ENCODE data around the gene PPP1R9B.

PPP1R9B gene

GRCh38 chr17:50103941-50104340 lies 46.5 kb downstream of the PPP1R9B start:
- DNase-seq = no peak

DNA sequence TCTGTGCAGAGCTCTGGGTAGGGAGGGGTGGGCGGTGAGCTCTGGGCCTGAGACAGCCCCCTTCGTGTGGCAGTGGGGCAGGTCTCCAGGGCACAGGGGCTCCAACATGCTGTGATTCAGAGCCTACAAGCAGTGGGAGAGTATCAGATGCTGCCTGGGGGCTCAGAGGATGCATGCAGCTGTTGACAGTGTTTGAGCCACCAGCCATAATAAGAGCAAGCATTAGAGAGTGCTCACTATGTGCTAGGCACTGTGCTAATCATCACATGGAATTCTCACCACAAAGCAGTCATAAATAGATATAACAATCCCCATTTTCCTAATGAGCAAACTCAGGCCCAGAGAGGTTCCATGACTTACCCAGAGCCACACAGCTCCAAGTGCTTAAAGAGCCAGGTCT lies 47.2 kb downstream of the PPP1R9B start:
- DNase-seq = no peak

DNA sequence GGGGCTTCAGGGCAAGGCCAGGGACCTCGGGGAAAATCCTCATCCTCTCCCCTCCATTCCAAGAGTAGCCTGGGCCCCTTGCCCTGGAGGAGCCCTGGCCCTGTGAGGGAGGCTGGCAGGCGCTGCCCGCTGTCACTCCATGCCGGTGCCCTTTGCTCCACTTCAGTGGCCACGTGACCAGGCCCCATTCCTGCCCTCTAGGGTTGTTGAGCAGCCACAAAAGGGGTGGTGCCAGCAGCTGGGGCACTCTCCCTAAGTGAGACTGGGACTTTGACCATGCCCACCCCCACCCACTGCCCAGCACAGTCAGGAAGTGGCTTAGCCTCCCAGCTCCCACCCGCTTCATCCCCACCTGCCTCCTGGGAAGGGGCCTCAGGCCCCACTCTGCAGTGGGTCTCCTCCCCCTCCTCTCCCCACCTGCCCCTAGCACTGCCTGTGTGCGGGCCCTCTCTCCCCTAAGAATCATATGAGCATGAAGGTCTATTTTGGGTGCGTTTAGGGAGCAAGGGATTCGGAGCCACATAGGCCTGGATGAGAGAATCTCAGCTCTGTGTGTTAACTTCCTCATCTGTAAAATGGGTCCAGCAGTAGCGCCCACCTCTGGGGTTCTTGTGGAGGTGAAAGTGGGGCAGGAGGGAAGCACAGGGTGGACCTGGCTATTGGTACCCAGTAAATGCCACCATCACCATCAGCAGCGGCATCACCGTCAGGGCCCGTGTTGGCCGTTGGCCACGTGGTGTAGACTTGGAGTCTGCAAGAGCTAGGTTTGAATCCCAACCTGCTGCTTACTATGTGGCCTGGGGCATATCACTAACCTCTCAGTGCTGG lies 48.1 kb downstream of the PPP1R9B start:
- DNase-seq = no peak

DNA sequence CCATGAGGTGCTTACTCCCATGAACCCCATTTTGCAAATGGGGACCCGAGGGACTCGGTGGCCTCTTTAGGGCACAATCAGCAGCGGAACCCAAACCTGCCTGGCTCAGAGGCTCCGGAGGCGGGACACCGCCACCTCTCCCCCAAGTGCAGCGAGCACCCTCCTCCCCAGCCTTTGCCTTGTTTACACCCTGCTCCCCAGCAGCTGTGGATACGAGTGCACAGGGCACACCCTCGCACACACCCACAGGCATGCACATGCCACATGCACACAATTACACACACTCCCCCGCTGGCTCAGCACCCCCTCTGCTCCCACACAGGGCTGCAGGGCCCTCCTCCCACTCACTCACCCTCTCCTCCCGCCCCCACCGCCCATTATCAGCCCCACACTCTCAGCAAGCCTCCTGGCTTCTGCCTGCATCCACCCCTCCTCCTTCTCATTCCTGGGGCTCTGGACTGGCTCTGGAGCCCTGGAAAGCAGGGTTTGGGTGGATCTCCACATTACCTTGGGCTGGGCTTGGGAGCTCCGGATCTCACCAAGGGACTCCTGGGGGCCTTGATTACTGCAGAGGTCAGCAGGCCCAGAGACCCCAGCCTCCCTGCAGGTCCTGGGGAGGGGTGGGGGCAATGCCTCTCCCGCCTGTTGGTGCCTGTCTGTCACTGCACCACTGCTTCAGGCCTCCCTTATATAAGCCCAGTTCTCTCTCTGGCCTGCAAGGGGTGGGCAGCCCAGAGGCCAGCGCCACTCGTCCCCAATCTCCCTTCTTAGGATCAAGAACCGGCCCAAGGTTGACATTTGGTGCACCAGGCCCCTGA lies 48.9 kb downstream of the PPP1R9B start:
- no peak for DNase-seq

DNA sequence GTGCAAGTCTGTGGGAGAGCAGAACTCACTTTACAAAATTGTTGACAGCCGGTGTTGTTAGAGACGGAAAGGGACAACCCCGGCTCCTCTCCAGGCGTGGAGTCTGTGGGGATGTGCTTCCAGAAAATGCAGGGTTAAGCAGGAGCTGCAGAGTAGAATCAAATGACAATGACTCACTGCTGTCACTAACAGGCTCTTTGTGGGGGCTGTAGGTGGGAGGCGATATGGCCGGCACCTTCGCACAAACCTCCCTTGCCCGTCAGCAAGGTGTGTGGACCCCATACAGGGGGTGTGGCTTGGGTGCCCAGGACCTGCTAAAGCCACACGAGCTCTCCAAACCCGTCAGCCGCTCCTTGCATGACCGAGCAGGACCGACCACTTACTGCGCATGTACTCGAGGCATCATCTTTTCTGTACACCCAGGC lies 49.5 kb downstream of the PPP1R9B start:
- DNase-seq = no peak

DNA sequence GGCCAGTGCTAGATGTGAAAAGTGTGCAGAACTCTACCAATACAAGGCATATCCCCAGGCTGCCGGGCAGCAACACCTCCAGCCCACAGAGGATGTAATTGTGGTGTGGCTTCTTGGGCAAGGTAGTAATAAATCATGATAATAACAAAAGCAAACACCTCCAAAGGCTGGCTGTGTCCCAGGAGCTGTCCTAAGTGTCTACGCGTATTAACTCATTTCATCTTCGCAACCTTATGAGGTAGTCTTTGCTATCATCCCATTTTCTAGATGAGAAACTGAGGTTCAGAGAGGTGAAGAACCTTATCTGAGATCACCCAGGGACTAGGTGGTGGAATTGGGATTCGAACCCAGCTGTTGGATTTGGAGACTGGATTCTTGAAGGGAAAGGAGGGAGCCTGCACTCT lies 50.0 kb downstream of the PPP1R9B start:
- no peak for DNase-seq

DNA sequence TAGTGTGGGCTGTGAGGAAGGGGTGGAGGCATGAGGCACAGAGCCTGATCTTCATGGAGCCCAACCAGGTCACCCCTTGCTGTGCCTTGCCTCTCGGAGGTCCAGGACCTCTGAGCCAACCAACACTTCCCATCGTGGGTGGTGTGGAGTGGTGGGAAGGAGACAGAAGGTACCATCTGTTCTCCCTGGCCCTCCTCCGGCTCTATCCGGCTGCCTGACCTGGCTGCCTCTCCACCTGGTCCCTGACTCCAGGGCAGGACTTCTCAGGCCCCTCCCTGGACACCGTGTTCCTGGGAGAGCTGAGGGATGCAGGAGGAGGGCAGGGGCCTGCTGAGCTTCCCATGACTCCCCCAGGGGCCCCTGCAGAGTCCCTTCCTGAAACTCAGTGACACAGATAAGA lies 51.5 kb downstream of the PPP1R9B start:
- DNase-seq = no peak

DNA sequence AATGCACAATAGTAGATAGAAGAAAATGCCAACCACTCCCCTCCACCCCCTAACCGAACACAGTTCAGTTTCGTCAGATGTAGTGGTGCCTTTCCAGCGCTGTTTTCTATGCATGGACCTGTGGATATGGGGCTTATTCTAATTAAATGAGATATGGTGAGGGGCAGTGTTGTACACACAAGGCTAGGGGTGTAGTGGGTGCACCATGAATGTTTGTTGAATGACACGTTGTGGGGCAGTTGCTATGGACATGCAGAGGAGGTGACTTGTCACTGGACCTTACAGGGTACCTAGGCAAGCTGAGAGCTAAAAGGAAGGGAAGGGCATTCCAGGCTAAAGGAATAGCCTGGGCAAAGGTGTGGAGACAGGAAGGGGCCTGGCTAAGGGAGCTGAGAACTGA lies 51.9 kb downstream of the PPP1R9B start:
- DNase-seq = no peak

DNA sequence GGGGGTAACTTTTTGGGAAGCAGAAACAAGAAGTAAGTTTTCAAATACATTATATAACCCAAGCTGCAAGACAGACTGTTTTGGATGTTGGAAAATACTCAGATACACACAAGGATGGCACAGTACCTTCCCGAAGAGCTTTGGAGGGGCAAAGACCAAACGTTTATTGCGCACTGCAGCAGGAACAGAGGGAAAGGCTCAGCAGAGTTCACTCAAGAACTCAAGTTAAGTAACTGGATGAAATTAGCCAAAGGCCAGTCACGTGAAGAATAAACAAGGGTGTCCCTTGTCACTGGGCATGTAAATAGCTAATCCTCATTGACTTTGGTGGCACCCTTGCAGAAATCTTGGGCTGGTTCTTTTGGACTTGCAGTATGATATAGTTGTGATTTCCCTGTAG lies 52.6 kb downstream of the PPP1R9B start:
- DNase-seq = no peak

GRCh38 chr17:50097455-50097854 lies 53.0 kb downstream of the PPP1R9B start:
- DNase-seq = no peak

GRCh38 chr17:50096758-50097157 lies 53.7 kb downstream of the PPP1R9B start:
- no peak for DNase-seq

- no peak for DNase-seq
Measured at GRCh38 chr17:50096092-50096491, 54.4 kb downstream of the PPP1R9B start.

GRCh38 chr17:50095626-50096037 lies 54.8 kb downstream of the PPP1R9B start:
- DNase-seq = no peak

DNA sequence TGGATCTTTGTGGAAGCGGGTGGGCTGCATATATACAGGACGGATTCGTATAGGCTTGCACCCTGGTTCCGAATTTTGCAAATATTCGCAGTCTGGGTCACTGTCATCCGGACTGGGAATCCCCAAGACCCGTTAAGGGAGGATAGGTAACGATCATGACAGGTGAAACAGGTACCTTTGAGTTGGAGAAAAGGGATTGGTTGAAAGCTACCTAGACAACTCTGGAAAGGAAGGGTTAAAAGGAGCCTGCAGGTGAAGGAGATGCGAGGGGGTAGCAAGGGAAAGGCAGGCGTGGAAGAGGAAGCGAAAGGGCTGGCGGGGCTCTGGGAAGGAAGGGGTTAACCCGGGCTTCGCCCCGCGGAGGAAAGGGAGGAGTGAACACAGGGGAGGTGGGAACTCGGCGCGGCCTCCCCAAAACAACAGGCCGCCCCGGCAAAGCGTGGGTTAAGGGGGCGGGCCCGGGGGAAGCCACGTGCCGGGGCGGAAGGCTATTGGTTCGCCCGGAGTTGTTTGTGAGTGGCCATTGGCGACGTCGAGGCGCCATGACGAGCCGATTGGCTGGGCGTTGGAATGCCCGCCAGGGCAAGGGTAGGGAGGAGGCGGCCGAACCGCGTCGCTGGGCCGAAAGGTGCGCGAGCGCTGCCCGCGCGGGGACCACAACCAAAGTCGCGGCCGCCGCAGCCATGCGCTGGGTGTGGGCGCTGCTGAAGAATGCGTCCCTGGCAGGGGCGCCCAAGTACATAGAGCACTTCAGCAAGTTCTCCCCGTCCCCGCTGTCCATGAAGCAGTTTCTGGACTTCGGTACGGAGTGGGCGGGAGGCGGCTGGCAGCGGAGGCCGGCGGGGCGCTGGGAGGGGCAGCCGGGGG lies 55.5 kb downstream of the PPP1R9B start, which contains the start of gene PDK2:
Gene PDK2, plus strand, starts transcription at position 599 of the 867 bp plus-strand sequence. Its CDS starts 85 bp downstream, at position 684.
- peak; percentile 92 for DNase-seq

DNA sequence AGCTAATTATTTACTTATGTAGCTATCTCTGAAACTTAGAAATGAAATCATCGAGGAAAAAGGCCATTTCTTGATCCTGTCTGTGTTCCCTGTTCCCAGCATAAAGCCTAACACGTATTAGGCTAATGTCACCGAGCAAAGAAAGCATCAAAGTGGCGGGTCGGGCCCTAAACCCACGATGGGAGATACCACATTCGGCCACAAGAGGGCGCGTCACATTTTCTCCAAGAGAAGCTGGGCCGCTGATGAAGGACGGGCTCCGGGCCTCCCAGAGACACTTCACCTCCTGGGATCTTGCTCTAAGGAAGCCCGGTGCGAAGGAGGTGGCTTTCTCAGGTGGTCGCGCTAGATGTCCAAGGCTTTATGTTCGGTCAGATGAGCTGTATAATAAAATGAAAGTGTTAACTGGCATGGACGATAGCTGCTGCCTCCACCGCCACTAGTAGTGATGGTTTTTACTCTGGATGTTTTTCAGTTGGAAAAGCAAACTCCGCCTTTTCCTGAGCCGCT lies 56.2 kb downstream of the PPP1R9B start:
- DNase-seq = peak; percentile 94

DNA sequence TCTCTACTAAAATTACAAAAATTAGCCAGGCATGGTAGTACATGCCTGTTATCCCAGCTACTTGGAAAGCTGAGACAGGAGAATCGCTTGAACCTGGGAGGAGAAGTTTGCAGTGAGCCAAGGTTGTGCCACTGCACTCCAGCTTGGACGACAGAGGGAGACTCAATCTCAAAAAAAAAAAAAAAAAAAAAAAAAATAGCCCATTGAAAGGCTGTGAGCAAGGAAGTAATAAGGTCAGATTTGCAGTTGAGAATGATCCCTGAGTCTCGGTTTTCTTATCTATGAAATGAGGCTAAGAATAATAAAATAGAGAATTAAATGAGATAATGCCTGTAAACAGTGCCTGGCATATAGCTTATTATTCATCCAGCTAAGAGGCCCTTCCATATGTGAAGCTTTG lies 56.7 kb downstream of the PPP1R9B start:
- DNase-seq = no peak

DNA sequence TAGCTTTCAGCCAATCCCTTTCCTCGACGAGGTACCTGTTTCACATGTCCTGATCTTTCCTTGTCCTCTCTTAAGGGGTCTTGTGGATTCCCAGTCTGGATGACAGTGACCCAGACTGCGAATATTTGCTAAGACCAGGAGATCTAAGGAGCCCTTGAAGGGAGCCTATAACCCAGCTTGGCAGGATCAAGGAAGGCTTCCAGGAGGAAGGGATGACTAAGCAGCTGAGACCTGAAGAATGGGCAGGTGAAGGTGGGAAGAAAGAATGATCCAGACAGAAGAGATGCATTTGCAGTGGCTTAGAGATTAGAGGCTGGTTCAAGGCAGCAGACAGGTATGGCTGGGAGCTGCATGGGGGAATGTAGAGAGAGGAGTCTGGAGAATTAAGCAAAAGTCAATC lies 57.2 kb downstream of the PPP1R9B start:
- no peak for DNase-seq

DNA sequence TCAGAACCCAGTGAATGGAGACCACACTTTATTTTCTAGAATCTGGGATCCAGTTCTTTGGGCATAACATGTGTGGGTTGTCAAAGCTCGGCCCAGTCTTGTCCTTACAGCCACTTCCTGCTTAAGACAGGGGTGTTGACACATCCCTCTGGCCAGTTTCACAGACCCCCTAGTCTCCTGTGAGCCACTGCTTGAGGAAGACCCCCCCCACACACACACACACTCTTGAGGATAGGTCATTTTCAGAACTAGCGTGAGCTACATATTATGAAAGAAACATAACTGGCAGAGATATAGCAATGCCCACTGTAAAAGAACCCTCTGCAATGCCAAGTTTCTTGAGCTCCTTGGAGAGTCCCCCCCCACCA lies 58.6 kb downstream of the PPP1R9B start:
- no peak for DNase-seq

- DNase-seq = no peak
Measured at GRCh38 chr17:50090971-50091917, 59.2 kb downstream of the PPP1R9B start.

DNA sequence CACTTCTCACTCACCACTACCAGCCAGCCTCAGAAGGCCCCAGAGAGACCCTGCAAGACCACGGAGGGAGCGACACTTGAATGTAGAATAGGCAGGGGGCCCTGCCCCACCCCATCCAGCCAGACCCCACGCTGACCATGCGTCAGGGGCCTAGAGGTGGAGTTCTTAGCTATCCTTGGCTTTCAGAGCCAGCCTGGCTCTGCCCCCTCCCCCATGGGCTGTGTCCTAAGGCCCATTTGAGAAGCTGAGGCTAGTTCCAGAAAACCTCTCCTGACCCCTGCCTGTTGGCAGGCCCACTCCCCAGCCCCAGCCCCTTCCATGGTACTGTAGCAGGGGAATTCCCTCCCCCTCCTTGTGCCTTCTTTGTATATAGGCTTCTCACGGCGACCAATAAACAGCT lies 60.4 kb downstream of the PPP1R9B start:
- DNase-seq = no peak

Measured in T-helper 9 cell (primary cell).